HG03342 (cell line): ENCODE measurements around the gene KCNK15.

Experiments used
- ATAC-seq: cut with Tn5 transposase; IDR thresholded peaks from one replicate; pipeline ENCODE4 v1.9.1; 2021; ENCODE audit warnings: mild to moderate bottlenecking, moderate library complexity; ENCODE audit not compliant: unreplicated experiment

Gene KCNK15

DNA sequence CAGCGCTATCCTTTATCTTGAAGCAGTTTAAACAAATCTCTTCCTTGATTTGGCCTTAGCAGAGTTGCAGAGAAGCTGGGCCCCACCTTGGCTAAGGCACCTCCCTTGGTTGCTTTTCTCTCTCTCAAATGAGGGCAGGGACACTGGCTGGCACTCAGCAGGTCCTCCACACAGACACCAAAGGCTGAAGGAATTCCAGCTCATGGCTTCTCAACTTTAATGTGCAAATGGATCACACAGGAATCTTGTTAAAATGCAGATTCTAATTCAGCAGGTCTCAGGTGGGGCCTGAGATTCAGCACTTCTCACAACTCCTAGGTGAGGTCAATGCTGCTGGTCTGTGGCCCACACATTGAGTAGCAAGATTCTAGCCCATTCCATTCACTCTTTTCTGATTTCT, 39.0 kb downstream of the KCNK15 start:
- no peak for ATAC-seq

DNA sequence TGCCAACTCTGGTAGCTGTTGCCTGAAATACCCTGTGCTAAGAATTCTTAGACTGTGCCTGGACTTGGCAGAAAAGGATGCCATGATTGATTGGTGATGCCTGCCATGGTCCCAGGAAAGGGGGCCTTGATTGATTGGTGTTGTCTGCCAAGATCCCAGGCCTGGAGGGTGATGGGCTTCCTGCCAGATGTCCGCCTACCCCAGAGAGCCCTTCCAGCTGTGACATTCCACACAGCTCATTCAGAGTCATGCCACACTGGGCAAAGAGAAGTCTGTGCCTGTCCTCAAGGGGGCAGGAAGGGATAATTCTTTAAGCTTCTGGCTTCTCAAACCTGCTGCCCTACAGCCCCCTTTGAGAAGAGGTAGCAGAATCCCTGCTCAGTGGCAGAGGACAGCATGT, 40.1 kb downstream of the KCNK15 start:
- ATAC-seq = no peak

- no peak for ATAC-seq
Measured at GRCh38 chr20:44787299-44787698, 41.6 kb downstream of the KCNK15 start.

DNA sequence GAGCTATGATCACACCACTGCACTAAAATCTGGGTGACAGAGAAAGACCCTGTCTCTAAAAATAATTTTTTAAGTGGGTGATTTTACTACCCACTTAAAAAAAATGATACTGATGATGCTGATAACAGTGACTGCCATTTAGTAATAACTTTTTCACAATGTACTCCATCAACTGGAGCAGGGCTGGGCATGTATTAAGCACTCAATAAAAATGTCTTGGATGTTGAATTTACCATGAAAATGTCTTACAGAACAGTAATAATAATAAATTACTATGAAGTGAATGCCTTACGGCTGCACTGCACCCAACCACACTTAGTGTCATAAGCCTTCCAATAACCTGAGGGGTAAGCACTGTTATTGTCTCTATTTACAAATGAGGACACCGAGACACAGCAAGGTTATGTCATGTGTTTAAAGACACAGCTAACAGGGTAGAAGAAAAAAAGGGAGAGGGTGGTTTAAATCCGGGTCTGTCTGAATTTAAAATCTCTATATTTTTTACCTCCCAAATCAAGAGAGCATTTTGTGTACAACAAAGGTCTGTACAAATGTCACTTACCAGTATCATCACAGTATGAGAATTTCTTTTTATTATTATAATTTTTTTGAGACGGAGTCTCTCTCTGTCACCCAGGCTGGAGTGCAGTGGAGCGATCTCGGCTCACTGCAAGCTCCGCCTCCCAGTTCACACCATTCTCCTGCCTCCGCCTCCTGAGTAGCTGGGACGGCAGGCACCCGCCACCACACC, 43.2 kb downstream of the KCNK15 start:
- no peak for ATAC-seq

DNA sequence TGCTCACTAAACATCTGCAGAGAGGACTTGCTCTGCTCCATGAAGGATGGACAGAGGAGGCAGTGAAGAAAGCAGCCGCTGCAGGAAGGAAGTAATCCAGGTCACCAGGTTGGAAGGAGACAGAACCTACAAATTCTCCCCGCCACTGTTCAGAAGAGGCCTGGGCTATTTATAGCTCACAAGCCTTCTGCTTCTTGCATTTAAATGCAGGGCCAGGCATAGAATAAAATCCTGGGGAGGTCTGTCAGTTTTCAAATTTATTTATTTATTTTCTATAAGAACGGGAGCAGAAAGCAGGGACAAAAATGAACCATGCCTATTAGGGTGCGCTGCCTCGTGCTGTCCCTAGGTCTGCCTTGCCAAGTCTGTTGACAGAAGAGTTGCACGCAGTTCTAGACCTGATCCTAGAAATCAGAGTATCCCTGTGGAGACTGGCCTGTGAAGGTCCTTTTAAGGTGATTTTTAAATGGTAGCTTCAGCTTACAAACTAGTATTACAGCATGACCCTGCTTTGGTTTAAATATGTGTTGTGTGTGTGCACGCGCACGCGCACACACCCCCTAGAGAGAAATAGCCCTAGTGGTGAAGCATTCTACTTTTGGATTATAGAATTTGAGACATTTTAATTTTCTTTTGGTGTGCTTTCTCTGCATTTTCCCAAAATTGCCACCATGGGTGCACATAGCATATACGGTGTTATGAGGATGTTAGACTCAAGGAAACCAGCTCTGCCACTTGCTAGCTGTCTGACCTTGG, 45.2 kb downstream of the KCNK15 start:
- ATAC-seq = no peak

- no peak for ATAC-seq
Measured at GRCh38 chr20:44792796-44793195, 47.1 kb downstream of the KCNK15 start.

- no peak for ATAC-seq
Measured at GRCh38 chr20:44795836-44796235, 50.2 kb downstream of the KCNK15 start.

- no peak for ATAC-seq
Measured at GRCh38 chr20:44796311-44796710, 50.6 kb downstream of the KCNK15 start.

DNA sequence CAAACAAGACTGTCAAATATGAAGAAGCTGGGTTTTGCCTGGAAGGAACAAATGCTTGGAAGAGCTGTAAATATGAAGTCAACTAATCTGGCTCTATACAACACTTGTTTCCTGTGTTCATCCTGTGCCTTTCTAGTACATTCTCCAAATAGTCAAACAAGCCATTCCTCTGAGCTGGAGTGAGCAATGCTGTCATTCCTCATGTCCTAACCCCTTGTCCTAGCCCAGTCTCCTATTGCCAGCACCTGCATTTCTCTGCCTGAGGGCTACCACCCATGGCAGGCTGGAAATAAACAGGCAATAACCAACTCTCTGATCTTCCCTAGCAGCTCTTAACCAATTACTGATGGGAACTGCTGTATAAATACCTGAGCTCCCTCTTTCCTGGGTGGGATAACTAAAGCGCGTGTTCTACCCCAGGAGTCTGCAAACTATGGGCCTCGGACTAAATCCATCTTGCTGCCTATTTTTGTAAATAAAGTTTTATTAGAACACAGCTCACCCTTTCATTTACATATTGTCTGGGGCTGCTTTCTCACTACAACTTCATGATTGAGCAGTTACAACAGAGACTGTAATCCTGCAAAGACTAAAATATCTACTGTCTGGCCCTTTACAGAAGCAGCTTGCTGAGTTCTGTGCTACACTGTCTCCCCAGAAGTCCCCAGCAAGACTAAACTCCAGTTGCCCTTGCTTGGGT, 51.2 kb downstream of the KCNK15 start:
- no peak for ATAC-seq

DNA sequence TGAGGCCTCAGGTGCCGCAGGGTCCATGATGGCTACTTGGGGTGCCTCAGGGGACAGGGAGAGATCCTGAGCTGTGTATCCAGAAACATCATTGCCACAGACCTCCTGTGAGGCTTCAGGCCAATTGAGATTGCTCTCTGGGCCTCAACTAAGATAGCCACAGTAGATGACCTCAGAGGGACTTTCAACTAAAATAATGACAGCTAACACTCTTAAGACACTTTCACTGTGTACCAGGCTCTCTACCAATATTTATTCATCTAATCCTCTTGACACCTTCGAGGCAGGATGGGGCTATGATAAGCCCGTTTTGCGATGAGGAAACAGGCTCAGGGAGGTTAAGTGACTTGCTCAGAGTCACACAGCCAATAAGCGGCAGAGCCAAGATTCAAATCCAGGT, 54.0 kb downstream of the KCNK15 start:
- ATAC-seq = no peak

- no peak for ATAC-seq
Measured at GRCh38 chr20:44800391-44801046, 54.9 kb downstream of the KCNK15 start.
